Nephron progenitor cell (in vitro differentiated cells): ENCODE measurements around the gene CADM4.

Source experiments
- DNase-seq: peaks from one replicate; pipeline ENCODE4 v3.0.0; 2021
- H3K27ac Mint-ChIP-seq: 2 replicates; pipeline ENCODE4 v1.8.0; 2021; ENCODE audit warnings: mild to moderate bottlenecking, moderate library complexity, mixed read lengths
- H3K27me3 Mint-ChIP-seq: 2 replicates; pipeline ENCODE4 v1.8.0; 2021; ENCODE audit warnings: mild to moderate bottlenecking, low read depth, mixed read lengths; ENCODE audit not compliant: poor library complexity
- H3K36me3 Mint-ChIP-seq: 2 replicates; pipeline ENCODE4 v1.8.0; 2021; ENCODE audit warnings: low read depth, mixed read lengths
- H3K4me1 Mint-ChIP-seq: 2 replicates; pipeline ENCODE4 v1.8.0; 2021; ENCODE audit warnings: mixed read lengths
- H3K4me3 Mint-ChIP-seq: 2 replicates; pipeline ENCODE4 v1.8.0; 2021; ENCODE audit warnings: mild to moderate bottlenecking, moderate library complexity, mixed read lengths
- H3K9me3 Mint-ChIP-seq: 2 replicates; pipeline ENCODE4 v1.8.0; 2021; ENCODE audit warnings: mild to moderate bottlenecking, moderate library complexity, mixed read lengths
- TF ChIP-seq, protein P1 (sequence below): fragments of 200-600 bp; sonication (generic); IDR thresholded peaks from 2 replicates; pipeline ENCODE4 v1.5.0; 2021; ENCODE audit warnings: antibody characterized with exemption

CADM4 gene

DNA sequence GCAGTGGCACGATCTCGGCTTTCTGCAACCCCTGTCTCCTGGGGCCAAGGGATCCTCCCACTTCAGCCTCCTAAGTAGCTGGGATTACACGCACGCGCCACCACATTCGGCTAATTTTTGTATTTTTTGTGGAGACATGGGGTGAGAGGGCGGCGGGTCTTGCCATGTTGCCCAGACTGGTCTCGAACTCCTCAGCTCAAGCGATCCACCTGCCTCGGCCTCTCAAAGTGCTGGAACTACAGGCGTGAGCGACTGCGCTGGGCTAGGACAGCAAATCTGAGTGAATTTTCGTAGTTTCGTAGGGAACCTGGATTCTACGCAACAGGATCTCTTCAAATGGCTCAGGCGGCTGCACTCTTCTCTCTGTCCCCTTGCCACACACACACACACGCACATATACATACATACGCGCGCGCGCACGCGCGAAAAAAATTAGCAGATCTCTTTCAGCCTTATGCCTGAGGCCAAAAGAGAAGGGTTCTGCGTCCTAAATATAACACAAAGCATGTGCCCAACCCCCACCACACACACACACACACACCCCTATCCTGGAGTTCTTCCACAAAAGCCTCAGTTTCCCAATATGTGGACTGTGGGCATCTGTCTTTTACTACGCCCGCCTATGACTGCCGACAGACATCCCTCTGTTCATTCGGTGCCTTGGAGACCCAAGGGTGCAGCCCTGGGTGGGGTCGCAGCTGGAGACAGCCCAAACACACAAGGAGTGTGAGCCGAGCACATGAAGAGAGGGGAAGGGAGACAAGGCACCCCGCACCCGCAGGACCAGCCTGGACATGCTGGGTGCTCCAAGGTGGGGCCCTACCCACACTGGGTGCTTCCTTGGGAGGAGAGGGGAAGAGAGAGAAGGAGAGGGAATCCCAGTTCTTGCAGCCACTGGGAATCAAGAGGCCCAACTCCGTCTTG, 63.4 kb downstream of the CADM4 start:
- Mint-ChIP-seq H3K36me3 (peaks cover 10% of the 10 kb centered on the region), H3K4me3 (peak overlapping the region; percentile 52), H3K4me1 (peaks cover 64% of the 10 kb centered on the region), H3K9me3 (no peaks in the 10 kb centered on the region), H3K27ac (peak overlapping the region; percentile 85), H3K27me3 (no peaks in the 10 kb centered on the region)
- no peak for DNase-seq
- TF ChIP-seq, protein P1, sequence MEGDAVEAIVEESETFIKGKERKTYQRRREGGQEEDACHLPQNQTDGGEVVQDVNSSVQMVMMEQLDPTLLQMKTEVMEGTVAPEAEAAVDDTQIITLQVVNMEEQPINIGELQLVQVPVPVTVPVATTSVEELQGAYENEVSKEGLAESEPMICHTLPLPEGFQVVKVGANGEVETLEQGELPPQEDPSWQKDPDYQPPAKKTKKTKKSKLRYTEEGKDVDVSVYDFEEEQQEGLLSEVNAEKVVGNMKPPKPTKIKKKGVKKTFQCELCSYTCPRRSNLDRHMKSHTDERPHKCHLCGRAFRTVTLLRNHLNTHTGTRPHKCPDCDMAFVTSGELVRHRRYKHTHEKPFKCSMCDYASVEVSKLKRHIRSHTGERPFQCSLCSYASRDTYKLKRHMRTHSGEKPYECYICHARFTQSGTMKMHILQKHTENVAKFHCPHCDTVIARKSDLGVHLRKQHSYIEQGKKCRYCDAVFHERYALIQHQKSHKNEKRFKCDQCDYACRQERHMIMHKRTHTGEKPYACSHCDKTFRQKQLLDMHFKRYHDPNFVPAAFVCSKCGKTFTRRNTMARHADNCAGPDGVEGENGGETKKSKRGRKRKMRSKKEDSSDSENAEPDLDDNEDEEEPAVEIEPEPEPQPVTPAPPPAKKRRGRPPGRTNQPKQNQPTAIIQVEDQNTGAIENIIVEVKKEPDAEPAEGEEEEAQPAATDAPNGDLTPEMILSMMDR = no peak

DNA sequence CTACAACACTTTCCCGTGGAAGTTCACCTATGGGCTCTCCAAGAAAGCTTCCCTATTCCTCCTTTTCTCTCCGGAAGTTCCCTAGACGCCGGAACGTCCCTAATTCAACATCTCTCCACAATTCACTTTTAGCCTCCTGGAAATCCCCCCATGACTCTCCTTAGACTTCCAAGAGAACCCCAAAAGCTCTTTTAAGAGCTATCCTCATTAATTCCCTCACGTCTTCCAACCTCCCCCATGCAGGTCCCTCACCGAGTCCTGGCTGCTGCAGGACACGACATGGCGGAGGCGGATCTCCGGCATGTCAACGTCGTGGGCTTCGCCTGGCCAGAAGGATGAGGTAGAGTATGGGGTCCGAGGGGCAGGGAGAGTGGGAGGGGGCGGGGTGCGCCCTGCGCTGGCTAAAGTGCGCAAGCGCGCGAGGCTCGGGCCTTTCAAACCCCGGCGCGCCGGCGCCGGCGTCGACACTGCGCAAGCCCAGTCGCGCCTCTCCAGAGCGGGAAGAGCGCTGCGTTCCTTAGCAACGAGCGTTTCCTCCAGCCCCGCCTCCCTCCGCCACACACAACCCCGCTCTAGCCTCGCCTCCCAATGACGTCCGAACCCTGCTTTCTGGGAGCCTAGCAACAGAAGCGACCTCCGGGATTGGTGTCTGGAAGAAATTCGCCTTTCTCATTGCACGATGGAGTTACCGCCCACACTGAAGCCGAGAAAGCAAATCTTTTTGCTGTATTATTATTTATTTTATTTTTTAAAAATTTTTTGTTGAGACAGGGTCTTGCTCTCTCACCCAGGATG, 64.3 kb downstream of the CADM4 start, which contains the start of the genes PINLYP and XRCC1:
Gene PINLYP, plus strand, starts transcription at position 646 of the 795 bp plus-strand sequence. CDS start 1,391 bp downstream, outside the sequence.
Gene XRCC1, minus strand, starts transcription at position 372 of the 795 bp plus-strand sequence. Its CDS starts 69 bp downstream, at position 303.
- no peaks in the 10 kb centered on the region for H3K27me3 Mint-ChIP-seq
- TF ChIP-seq, protein P1 = no peak
- DNase-seq = peak; percentile 96
- H3K4me1 Mint-ChIP-seq = peaks cover 60% of the 10 kb centered on the region
- H3K4me3 Mint-ChIP-seq = peak within 1 kb of the TSS; percentile 95
- H3K27ac Mint-ChIP-seq = peak within 1 kb of the TSS; percentile 95
- H3K9me3 Mint-ChIP-seq = no peaks in the 10 kb centered on the region
- peaks cover 16% of the 10 kb centered on the region for H3K36me3 Mint-ChIP-seq

DNA sequence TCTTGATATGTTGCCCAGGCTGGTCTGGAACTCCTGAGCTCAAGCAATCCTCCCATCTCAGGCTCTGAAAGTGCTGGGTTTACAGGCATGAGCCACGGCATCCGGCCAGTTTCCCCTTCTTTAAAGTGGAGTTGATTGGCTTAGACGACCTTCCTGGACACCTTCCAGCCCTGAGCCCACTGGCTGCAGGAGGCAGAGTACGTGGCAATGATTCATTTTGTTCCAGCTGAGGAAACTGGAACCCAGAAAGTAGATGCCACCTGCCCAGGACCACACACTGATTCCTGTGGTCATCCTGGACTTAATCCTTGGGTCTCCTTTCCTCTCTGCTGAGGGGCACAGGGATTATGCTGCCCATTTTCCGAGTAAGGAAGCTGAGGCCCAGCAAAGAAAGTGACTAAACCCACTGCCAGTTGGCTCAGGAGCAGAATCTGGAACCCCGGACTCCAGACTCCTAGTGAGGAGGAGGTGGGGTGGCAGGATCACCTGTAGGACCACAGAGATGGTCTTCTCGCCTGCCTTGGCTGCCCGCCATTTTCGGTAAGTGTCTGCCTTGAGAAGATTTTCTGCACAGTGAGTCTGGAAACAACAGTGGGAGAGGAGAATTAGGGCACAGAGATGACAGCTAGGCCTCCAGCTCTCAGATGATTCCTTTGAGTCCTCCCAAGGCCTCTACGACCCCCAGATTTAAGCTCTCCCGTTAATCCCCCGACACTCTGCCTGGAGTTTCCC, 65.1 kb downstream of the CADM4 start:
- TF ChIP-seq, protein P1 = no peak
- Mint-ChIP-seq H3K4me1 (peaks cover 53% of the 10 kb centered on the region), H3K4me3 (peak overlapping the region; percentile 95), H3K9me3 (no peaks in the 10 kb centered on the region), H3K27ac (peak overlapping the region; percentile 95), H3K36me3 (peaks cover 24% of the 10 kb centered on the region), H3K27me3 (no peaks in the 10 kb centered on the region)
- no peak for DNase-seq
